NCI-H524 treated with DMSO at 0.1 percent for 48 hours (cell line): ENCODE data around the gene SLC49A4.
"Not testable (repeated sequence)": the region's sequence is repeated elsewhere in the genome, so short reads cannot be mapped to it uniquely, and the experiment has no call there.

Source experiments
- DNase-seq: peaks from one replicate; lab custom pipeline; 2025; lab: John Stamatoyannopoulos, UW

The SLC49A4 gene, protein sequence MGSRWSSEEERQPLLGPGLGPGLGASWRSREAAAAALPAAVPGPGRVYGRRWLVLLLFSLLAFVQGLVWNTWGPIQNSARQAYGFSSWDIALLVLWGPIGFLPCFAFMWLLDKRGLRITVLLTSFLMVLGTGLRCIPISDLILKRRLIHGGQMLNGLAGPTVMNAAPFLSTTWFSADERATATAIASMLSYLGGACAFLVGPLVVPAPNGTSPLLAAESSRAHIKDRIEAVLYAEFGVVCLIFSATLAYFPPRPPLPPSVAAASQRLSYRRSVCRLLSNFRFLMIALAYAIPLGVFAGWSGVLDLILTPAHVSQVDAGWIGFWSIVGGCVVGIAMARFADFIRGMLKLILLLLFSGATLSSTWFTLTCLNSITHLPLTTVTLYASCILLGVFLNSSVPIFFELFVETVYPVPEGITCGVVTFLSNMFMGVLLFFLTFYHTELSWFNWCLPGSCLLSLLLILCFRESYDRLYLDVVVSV

GRCh38 chr3:122794779-122795673, at the start of gene SLC49A4:
Gene SLC49A4, plus strand, starts transcription at chr3:122795069. Its CDS starts 124 bp downstream, at chr3:122795193.
- no peak for DNase-seq

DNA sequence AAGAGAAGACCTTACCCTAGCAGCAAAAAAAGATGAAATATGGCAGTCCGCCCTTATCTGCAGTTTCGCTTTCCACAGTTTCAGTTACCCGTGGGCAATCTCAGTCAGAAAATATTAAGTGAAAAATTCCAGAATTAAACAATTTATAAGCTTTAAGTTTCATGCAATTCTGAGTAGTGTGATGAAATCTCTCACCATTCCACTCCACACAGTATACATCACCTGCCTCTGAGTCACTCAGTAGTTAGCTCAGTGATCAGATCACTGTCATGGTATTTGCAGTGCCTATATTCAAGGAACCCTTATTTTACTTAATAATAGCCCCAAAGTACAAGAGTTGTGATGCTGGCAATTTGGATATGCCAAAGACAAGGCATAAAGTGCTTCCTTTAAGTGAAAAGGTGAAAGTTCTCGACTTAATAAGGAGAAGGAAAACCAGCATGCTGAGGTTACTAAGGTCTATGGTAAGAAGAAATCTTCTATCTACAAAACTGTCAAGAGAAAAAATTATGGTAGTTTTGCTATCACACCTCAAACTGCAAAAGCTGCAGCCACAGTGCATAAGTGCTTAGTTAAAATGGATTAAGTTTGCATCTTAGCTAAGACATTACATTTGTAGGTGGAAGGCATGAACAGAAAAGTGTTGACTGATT, 49.4 kb upstream of the SLC49A4 start:
- no peak for DNase-seq

DNA sequence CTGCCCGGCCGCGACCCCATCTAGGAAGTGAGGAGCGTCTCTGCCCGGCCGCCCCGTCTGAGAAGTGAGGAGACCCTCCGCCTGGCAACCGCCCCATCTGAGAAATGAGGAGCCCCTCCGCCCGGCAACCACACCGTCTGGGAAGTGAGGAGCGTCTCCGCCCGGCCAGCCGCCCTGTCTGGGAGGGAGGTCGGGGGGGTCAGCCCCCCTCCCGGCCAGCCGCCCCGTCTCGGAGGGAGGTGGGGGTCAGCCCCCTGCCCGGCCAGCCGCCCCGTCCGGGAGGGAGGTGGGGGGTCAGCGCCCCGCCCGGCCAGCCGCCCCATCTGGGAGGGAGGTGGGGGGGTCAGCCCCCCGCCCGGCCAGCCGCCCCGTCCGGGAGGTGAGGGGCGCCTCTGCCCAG, 47.6 kb upstream of the SLC49A4 start:
- not testable (repeated sequence) for DNase-seq

DNA sequence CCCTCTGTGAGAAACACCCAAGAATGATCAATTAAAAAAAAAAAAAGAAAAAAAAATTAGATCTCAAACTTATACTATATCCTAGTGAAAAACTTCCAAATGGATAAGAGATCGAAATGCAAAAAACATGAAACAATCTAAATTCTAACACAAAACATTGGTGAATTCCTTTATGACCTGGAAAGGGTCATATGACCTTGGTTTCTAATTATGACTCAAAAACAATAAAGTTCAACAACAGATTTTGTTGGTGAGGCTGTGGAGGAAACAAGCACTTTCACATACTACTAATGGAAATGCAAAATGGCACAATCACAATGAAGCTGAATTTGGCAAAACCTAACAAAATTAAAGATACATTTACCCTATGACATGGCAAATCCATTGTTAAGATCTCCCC, 46.5 kb upstream of the SLC49A4 start:
- no peak for DNase-seq

GRCh38 chr3:122754929-122755328, 39.9 kb upstream of the SLC49A4 start:
- no peak for DNase-seq

DNA sequence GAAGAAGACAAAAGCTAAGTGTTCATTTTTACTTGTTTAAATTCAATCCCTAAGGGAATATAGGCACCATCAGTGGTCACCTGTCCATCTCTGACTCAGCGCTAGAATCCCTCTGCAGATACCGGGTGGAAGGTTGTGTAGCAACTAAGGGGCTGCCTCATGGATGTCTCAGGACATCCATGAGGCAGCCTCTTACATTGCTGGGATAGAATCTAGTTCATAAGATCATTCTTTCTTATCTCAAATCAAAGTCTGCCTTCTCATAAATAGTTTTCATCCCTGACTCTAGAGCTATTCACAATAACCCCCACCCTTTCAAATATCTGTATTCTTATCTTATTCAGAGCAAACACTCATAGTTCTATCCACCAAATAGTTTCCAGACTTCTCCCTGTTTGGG, 39.4 kb upstream of the SLC49A4 start:
- DNase-seq: no peak

DNA sequence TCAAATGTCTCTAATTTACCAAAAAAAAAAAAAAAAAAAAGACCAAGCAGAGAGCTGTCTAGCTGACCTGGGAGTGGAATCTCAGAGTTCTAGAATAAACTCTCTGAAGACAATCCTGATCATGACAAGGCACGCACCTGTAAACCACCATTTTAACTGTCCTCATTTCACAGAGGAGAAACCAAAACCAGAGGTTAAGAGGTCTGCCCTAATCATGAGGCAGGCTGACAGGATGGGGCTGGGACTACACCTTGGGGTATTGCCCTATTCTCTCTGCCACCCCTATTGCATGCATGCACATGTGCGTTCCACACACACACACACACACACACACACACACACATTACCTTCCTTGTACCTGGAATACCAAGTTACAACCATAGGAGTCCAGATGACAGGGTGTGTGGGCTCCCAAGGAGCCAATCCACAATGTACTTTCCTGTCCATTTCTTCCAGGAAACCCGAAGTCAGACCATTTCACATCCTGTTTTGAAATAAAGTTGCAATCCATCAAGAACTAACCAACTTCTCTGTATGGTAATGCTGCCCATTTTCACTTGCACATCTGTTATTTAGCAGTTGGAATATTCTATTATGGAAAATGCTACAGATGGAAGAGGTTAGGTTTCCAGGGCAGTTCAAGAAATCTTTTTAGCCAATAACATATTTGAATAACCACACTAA, 35.9 kb upstream of the SLC49A4 start:
- no peak for DNase-seq

GRCh38 chr3:122760453-122761271, 34.2 kb upstream of the SLC49A4 start:
- DNase-seq: no peak

- DNase-seq: no peak
These were observed 28.4 kb upstream of the SLC49A4 start for GRCh38 chr3:122766430-122766829.

DNA sequence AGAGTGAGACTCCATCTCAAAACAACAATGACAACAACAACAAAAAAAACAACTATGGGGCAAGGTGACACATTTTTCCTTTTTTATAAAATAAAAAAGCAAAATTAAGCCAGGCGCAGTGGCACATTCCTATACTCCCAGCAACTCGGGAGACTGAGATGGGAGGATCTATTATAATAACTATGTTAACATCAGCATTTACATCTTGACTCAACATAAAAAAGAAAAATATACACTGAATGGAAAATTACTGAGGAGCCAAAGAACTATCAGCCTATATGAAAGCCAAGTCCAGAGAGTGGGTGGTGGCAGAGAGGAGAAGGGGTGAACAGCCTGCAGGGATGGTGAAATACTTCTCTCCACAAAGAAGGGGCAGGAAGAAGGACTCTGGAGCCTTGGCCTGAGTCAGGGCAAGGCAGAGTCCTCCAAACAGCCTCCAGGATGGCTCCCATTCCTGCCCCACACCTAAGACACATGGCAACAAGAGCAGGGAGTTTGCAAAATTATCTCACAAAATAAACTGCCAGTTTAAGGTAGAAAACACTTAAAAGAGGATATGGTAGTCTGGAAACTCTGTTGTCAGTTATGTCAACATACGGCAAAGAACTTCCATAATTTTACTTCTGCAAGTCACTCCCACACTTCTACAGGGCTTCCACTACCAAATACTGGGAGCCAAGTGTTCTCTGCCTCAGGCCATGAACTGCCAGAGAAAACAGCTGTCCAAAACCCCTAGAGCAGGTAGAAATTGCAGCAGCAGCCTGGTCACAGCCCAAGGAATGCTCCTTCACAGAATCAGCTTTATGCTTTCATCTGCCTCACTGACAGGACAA, 27.1 kb upstream of the SLC49A4 start:
- DNase-seq: no peak

- no peak for DNase-seq
These were observed 24.2 kb upstream of the SLC49A4 start for GRCh38 chr3:122770521-122771202.

- no peak for DNase-seq
These were observed 22.0 kb upstream of the SLC49A4 start for GRCh38 chr3:122772827-122773226.

DNA sequence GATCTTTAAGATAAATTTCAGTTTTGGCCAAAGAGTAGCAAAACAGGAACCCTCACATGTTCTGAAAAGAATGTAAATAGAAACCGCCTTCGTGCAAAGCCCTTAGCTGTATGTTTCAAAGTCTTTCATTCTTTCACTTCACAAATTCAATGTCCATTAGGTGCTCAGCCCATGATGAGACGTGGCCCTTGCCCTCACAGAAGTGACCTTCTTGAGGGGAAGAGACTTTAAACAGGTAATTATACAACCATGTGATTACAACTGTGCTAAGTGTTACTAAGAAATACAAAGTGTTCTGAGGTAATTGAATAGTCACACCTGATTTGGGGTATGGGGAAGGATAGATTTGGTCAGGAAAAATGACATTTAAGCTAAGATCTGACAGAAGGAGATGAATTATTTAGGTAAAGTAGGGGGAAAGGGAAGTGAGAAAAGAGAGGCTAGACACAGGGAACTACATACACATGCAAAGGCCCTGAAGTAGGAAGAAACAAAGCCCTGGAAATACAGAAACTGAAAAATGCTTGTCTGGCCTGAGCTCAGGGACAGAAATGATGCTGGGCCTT, 20.8 kb upstream of the SLC49A4 start:
- DNase-seq: no peak

DNA sequence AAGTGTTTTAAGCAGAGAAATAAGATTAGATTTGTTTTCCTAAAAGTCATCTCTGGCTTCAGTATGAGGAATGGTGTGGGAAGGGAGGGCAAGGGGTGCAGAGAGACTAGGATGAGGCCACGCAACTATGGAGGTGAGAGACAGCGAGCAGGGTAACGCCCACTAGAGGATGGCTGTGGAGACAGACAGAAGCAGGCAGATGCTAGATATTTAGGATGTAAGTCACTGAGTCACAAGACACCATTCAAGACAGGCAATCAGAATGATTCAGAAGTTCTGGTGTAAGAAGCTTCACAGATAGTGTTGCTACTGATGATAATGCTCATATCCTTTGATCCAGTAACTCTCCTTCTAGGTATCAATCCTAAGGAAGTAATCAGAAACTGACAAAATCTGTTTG, 20.3 kb upstream of the SLC49A4 start:
- no peak for DNase-seq

GRCh38 chr3:122776675-122777468, 18.0 kb upstream of the SLC49A4 start:
- DNase-seq: no peak

GRCh38 chr3:122777563-122777962, 17.3 kb upstream of the SLC49A4 start:
- no peak for DNase-seq

- DNase-seq: no peak
These were observed 12.1 kb upstream of the SLC49A4 start for GRCh38 chr3:122782804-122783203.

- no peak for DNase-seq
These were observed 10.4 kb upstream of the SLC49A4 start for GRCh38 chr3:122784436-122784835.
